ENCODE measurements around the gene GOLIM4. TPM values are rescaled to one million over a fixed set of nuclear protein-coding genes. Genes with fewer than 3 reads are reported as not detected.

Gene GOLIM4
- total and polyA plus RNA-seq, 2 experiments from 2014 or later = 45.3 to 67.2 TPM

DNA sequence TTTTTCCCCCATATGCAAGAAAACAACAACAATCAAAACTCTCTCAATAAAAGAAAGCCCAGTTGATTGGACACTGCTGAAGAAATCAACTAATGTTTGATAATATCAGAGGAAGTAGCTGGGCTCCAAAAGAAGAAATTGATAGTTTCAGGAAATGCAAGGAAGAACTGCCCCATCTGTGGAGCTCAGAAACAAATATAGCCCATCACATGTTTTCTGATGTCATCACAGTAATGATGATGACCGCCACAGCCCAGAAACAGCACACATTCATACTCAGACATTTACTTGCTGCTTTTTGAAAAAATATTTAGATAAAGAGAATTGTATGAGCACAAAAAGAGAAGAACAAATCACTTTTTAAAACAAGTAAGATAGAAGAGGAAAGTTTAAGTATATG is 67.6 kb downstream of the GOLIM4 start:
- TF ChIP-seq, protein P1, sequence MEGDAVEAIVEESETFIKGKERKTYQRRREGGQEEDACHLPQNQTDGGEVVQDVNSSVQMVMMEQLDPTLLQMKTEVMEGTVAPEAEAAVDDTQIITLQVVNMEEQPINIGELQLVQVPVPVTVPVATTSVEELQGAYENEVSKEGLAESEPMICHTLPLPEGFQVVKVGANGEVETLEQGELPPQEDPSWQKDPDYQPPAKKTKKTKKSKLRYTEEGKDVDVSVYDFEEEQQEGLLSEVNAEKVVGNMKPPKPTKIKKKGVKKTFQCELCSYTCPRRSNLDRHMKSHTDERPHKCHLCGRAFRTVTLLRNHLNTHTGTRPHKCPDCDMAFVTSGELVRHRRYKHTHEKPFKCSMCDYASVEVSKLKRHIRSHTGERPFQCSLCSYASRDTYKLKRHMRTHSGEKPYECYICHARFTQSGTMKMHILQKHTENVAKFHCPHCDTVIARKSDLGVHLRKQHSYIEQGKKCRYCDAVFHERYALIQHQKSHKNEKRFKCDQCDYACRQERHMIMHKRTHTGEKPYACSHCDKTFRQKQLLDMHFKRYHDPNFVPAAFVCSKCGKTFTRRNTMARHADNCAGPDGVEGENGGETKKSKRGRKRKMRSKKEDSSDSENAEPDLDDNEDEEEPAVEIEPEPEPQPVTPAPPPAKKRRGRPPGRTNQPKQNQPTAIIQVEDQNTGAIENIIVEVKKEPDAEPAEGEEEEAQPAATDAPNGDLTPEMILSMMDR (IDR thresholded peaks at IDR 0.05; ENCODE audit: poor library complexity) = no peak
- TF ChIP-seq EZH2phosphoT487 (IDR thresholded peaks at IDR 0.05; ENCODE audit: low read depth, severe bottlenecking, unreplicated experiment) (no peak), EZH2 (IDR thresholded peaks at IDR 0.05; ENCODE audit: borderline replicate concordance) (no peak)
- Histone ChIP-seq H3K4me1 (ENCODE audit: insufficient read depth) (no peaks in the 10 kb centered on the region), H3K27me3 (no peaks in the 10 kb centered on the region), H2AFZ (no peak overlapping the region), H3K4me3 (no peak overlapping the region), H3K79me2 (peaks cover 2% of the 10 kb centered on the region), H3K27ac (no peak overlapping the region), H3K4me2 (no peak overlapping the region), H3K9me2 (replicated peaks; ENCODE audit: insufficient read depth) (no peaks in the 10 kb centered on the region), H4K20me1 (ENCODE audit: insufficient read depth, poor library complexity, severe bottlenecking) (no peaks in the 10 kb centered on the region), H3K36me3 (replicated peaks; ENCODE audit: insufficient read depth, low read depth) (peaks cover 7% of the 10 kb centered on the region), H3K9me3 (ENCODE audit: low read depth) (no peaks in the 10 kb centered on the region)
- DNase-seq (ENCODE audit: low spot score) = no peak
- WGBS (ENCODE audit: low lambda C conversion rate, missing lambda C conversion rate) = 95% methylated on average over 1 of the region's 1 CpG

DNA sequence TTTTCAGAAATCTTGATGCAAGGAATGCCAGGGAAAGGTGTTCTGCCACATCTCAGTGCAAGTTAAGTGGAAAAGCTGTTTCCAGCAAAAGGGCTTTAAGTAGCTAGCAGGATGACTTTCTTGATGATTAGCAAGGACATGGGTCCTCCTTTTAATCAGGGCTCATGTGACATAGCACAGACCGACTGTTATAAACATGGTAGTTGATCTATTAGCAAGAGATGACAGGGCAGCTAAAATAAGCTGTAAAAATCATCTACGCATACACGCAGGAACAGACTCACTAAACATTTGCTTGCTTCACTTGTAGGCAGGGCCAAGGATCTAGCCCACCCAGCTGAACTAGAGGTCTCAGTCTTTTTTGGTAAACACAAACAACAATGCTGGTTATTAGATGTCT is 69.0 kb downstream of the GOLIM4 start:
- Histone ChIP-seq H3K27ac (no peak overlapping the region), H3K36me3 (replicated peaks; ENCODE audit: insufficient read depth, low read depth) (peaks cover 7% of the 10 kb centered on the region), H3K79me2 (no peaks in the 10 kb centered on the region), H3K9me3 (ENCODE audit: low read depth) (no peaks in the 10 kb centered on the region), H3K4me2 (no peak overlapping the region), H4K20me1 (ENCODE audit: insufficient read depth, poor library complexity, severe bottlenecking) (no peaks in the 10 kb centered on the region), H2AFZ (no peak overlapping the region), H3K9me2 (replicated peaks; ENCODE audit: insufficient read depth) (no peaks in the 10 kb centered on the region), H3K27me3 (no peaks in the 10 kb centered on the region), H3K4me3 (no peak overlapping the region), H3K4me1 (ENCODE audit: insufficient read depth) (peaks cover 2% of the 10 kb centered on the region)
- DNase-seq (ENCODE audit: low spot score) = no peak
- 79% methylated on average over 3 of the region's 3 CpGs for WGBS (ENCODE audit: low lambda C conversion rate, missing lambda C conversion rate)
- TF ChIP-seq, protein P1 (IDR thresholded peaks at IDR 0.05; ENCODE audit: poor library complexity) = no peak
- TF ChIP-seq EZH2phosphoT487 (IDR thresholded peaks at IDR 0.05; ENCODE audit: low read depth, severe bottlenecking, unreplicated experiment) (no peak), EZH2 (IDR thresholded peaks at IDR 0.05; ENCODE audit: borderline replicate concordance) (no peak)

DNA sequence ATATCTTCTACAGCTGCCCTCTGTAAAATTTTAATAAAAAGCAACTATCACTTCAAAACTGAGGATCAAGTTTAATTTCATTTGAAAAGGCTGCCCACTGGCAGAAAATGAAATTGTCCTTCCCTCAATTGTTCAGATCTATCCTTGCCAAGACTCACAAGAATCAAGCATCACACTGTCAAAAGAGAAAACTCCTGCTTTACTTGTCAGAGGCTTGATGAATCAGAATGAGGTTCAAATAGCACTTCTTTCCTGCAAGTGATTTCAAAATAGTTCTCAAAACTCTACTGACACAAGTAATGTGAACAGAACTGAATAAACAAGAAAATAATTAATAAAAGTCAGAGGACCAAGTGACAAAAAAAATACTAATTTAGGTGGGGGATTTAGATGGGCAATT is 70.6 kb downstream of the GOLIM4 start:
- no peaks in the 10 kb centered on the region for H3K27me3 ChIP-seq
- H2AFZ ChIP-seq = no peak overlapping the region
- H3K4me2 ChIP-seq = no peak overlapping the region
- H4K20me1 ChIP-seq (ENCODE audit: insufficient read depth, poor library complexity, severe bottlenecking) = no peaks in the 10 kb centered on the region
- peaks cover 7% of the 10 kb centered on the region for H3K36me3 ChIP-seq (replicated peaks; ENCODE audit: insufficient read depth, low read depth)
- H3K79me2 ChIP-seq = no peaks in the 10 kb centered on the region
- TF ChIP-seq, protein P1 (IDR thresholded peaks at IDR 0.05; ENCODE audit: poor library complexity) = no peak
- TF ChIP-seq EZH2phosphoT487 (IDR thresholded peaks at IDR 0.05; ENCODE audit: low read depth, severe bottlenecking, unreplicated experiment) = no peak
- no peak for TF ChIP-seq EZH2 (IDR thresholded peaks at IDR 0.05; ENCODE audit: borderline replicate concordance)
- DNase-seq (ENCODE audit: low spot score) = no peak
- H3K9me2 ChIP-seq (replicated peaks; ENCODE audit: insufficient read depth) = no peaks in the 10 kb centered on the region
- peaks cover 2% of the 10 kb centered on the region for H3K4me1 ChIP-seq (ENCODE audit: insufficient read depth)
- H3K27ac ChIP-seq = no peak overlapping the region
- no peaks in the 10 kb centered on the region for H3K9me3 ChIP-seq (ENCODE audit: low read depth)
- no peak overlapping the region for H3K4me3 ChIP-seq

DNA sequence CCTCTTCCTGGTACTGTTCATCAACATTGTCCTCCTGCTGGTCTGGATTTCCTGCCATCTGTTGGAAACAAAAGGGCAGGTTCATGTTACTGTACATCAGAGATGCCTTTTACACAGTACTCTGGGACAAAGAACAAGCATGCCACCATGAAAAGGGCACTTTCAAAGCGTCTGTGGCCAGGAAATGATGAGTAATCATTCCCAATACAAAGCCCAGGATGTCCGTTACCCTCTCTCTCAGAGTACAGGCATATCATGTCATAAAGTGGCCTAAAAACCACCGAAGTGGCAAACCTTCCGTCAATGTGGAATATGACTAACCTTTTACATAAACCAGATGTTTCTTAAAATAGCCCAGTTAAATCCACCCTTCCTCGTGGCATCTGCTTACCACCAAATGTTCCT is 71.2 kb downstream of the GOLIM4 start:
- peaks cover 8% of the 10 kb centered on the region for H3K36me3 ChIP-seq (replicated peaks; ENCODE audit: insufficient read depth, low read depth)
- H3K9me3 ChIP-seq (ENCODE audit: low read depth) = no peaks in the 10 kb centered on the region
- no peak for DNase-seq (ENCODE audit: low spot score)
- H3K79me2 ChIP-seq = no peaks in the 10 kb centered on the region
- TF ChIP-seq EZH2phosphoT487 (IDR thresholded peaks at IDR 0.05; ENCODE audit: low read depth, severe bottlenecking, unreplicated experiment) = no peak
- TF ChIP-seq EZH2 (IDR thresholded peaks at IDR 0.05; ENCODE audit: borderline replicate concordance) = no peak
- TF ChIP-seq, protein P1 (IDR thresholded peaks at IDR 0.05; ENCODE audit: poor library complexity) = no peak
- H3K4me3 ChIP-seq = no peak overlapping the region
- H3K27ac ChIP-seq = peak overlapping the region; percentile 1
- no peaks in the 10 kb centered on the region for H4K20me1 ChIP-seq (ENCODE audit: insufficient read depth, poor library complexity, severe bottlenecking)
- H2AFZ ChIP-seq = no peak overlapping the region
- WGBS (ENCODE audit: low lambda C conversion rate, missing lambda C conversion rate) = 59% methylated on average over 5 of the region's 5 CpGs
- no peak overlapping the region for H3K4me2 ChIP-seq
- H3K9me2 ChIP-seq (replicated peaks; ENCODE audit: insufficient read depth) = no peaks in the 10 kb centered on the region
- H3K4me1 ChIP-seq (ENCODE audit: insufficient read depth) = peaks cover 2% of the 10 kb centered on the region
- no peaks in the 10 kb centered on the region for H3K27me3 ChIP-seq
